Measurements from ENCODE around the gene MYL6. TPM values are rescaled to one million over a fixed set of nuclear protein-coding genes. Genes with fewer than 3 reads are reported as not detected.

Gene MYL6
- total and polyA plus RNA-seq, 9 of the 15 experiments (the other 6 are each of a cell fraction or from before 2014, with no cell fraction given): 557 to 1,664 (median 958) TPM

GRCh38 chr12:56158029-56158925, at the start of gene MYL6 (continued):
- TF ChIP-seq POLR2A (conservative IDR thresholded peaks at IDR 0.05) (peak; percentile 99), DMBX1 (CRISPR knock-in tag; IDR thresholded peaks at IDR 0.05; ENCODE audit: borderline replicate concordance) (no peak), POU5F1 (IDR thresholded peaks at IDR 0.05; ENCODE audit: borderline replicate concordance, low read depth, low read length, partially characterized antibody) (no peak), PHTF2 (CRISPR knock-in tag; IDR thresholded peaks at IDR 0.05) (peak; percentile 75; the same call in 1 of the 2 replicates), HEY1 (CRISPR knock-in tag; IDR thresholded peaks at IDR 0.05; ENCODE audit: borderline replicate concordance) (no peak), KLF6 (CRISPR knock-in tag; IDR thresholded peaks at IDR 0.05; ENCODE audit: borderline replicate concordance) (peak; percentile 69), XRCC5 (IDR thresholded peaks at IDR 0.05; ENCODE audit: low read depth, low read length) (no peak), ADNP (tag; IDR thresholded peaks at IDR 0.05) (no peak), SRSF1 (IDR thresholded peaks at IDR 0.05; ENCODE audit: low read depth, low read length) (no peak), CSDE1 (IDR thresholded peaks at IDR 0.05) (no peak), E2F3 (CRISPR knock-in tag; IDR thresholded peaks at IDR 0.05) (no peak), SMAD4 (CRISPR knock-in tag; conservative IDR thresholded peaks at IDR 0.05) (peak; percentile 58), TCF7L2 (IDR thresholded peaks at IDR 0.05; ENCODE audit: low read depth, low read length) (no peak; the same call in 1 of the 2 replicates), ZKSCAN8 (CRISPR knock-in tag; IDR thresholded peaks at IDR 0.05) (peak; percentile 78; the same call in 1 of the 2 replicates), MBD1 (CRISPR knock-in tag; IDR thresholded peaks at IDR 0.05) (no peak), ZFPM2 (CRISPR knock-in tag; IDR thresholded peaks at IDR 0.05) (peak; percentile 88; the same call in 1 of the 2 replicates), ZNF395 (CRISPR knock-in tag; IDR thresholded peaks at IDR 0.05) (peak; percentile 79), ATF7 (IDR thresholded peaks at IDR 0.05) (peak; percentile 100), MAFG (tag; conservative IDR thresholded peaks at IDR 0.05) (no peak), EWSR1 (IDR thresholded peaks at IDR 0.05; ENCODE audit: borderline replicate concordance, low read depth, partially characterized antibody) (no peak), ILF3 (IDR thresholded peaks at IDR 0.05; ENCODE audit: borderline replicate concordance) (peak; percentile 71; the same call in 1 of the 2 replicates), HNRNPL (IDR thresholded peaks at IDR 0.05; ENCODE audit: low read depth, low read length) (no peak)
- TF ChIP-seq, protein P1, sequence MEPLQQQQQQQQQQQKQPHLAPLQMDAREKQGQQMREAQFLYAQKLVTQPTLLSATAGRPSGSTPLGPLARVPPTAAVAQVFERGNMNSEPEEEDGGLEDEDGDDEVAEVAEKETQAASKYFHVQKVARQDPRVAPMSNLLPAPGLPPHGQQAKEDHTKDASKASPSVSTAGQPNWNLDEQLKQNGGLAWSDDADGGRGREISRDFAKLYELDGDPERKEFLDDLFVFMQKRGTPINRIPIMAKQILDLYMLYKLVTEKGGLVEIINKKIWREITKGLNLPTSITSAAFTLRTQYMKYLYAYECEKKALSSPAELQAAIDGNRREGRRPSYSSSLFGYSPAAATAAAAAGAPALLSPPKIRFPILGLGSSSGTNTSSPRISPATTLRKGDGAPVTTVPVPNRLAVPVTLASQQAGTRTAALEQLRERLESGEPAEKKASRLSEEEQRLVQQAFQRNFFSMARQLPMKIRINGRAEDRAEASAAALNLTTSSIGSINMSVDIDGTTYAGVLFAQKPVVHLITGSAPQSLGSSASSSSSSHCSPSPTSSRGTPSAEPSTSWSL (CRISPR knock-in tag; IDR thresholded peaks at IDR 0.05; ENCODE audit: borderline replicate concordance): no peak
- TF ChIP-seq, protein P2, sequence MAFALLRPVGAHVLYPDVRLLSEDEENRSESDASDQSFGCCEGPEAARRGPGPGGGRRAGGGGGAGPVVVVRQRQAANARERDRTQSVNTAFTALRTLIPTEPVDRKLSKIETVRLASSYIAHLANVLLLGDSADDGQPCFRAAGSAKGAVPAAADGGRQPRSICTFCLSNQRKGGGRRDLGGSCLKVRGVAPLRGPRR (CRISPR knock-in tag; IDR thresholded peaks at IDR 0.05): 0 out of 2 replicates have a peak, but pooled peaks have one; percentile 13

Data from K562 (cell line).